Ishikawa (cell line): Measurements from ENCODE around the gene SCN8A.

Source experiments
- CEBPB ChIP-seq: IDR thresholded peaks from 2 replicates; pipeline ENCODE4 v1.6.1; 2012
- CREB1 ChIP-seq: IDR thresholded peaks from 2 replicates; pipeline ENCODE4 v1.6.1; 2012; ENCODE audit warnings: low read depth
- EGR1 ChIP-seq: IDR thresholded peaks from 2 replicates; pipeline ENCODE4 v1.6.1; 2012
- EP300 ChIP-seq: IDR thresholded peaks from 2 replicates; pipeline ENCODE4 v1.6.1; 2012; ENCODE audit warnings: borderline replicate concordance
- FOXM1 ChIP-seq: IDR thresholded peaks from 2 replicates; pipeline ENCODE4 v1.6.1; 2012; ENCODE audit warnings: low read depth, borderline replicate concordance
- MAX ChIP-seq: IDR thresholded peaks from 2 replicates; pipeline ENCODE4 v1.6.1; 2012
- NFIC ChIP-seq: IDR thresholded peaks from 2 replicates; pipeline ENCODE4 v1.6.1; 2012
- RAD21 ChIP-seq: IDR thresholded peaks from 2 replicates; pipeline ENCODE4 v1.6.1; 2012; ENCODE audit warnings: low read depth
- TAF1 ChIP-seq: IDR thresholded peaks from 2 replicates; pipeline ENCODE4 v1.6.1; 2012; ENCODE audit warnings: low read depth, mild to moderate bottlenecking
- TCF12 ChIP-seq: IDR thresholded peaks from 2 replicates; pipeline ENCODE4 v1.6.1; 2012; ENCODE audit warnings: low read depth
- TEAD4 ChIP-seq: IDR thresholded peaks from 2 replicates; pipeline ENCODE4 v1.6.1; 2012
- YY1 ChIP-seq: IDR thresholded peaks from 2 replicates; pipeline ENCODE4 v1.6.1; 2012; ENCODE audit warnings: low read depth
- ZBTB7A ChIP-seq: IDR thresholded peaks from 2 replicates; pipeline ENCODE4 v1.6.1; 2012; ENCODE audit warnings: low read depth
- TF ChIP-seq, protein P1 (sequence below): IDR thresholded peaks from 2 replicates; pipeline ENCODE4 v1.6.1; 2012
- TF ChIP-seq, protein P2 (sequence below): IDR thresholded peaks from 2 replicates; pipeline ENCODE4 v1.6.1; 2012; ENCODE audit warnings: low read depth, mild to moderate bottlenecking

SCN8A gene

DNA sequence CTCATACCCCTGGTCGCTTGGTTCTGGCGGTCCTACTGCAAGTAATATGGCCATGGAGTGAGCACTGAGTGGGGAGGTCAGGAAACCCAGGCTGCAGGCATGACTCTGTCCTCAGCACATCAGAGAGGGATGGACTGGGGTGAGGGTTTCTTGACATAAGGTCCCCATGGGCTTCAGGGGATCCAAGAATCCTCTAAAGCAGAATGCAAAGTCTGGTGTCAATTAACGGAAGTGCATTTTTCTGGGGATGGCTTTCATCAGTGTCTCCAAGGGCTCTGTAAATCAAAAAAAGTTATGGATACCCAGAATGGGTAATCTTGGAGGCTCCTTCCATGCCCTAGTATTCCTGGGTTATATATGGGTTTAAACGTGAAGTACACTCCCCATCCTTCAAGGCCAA, 253.8 kb downstream of the SCN8A start:
- TF ChIP-seq CREB1 (no peak), RAD21 (no peak), EP300 (no peak), EGR1 (no peak), YY1 (no peak), TAF1 (no peak), TCF12 (no peak), MAX (no peak), ZBTB7A (no peak), NFIC (no peak), TEAD4 (no peak), CEBPB (no peak), FOXM1 (no peak)
- TF ChIP-seq, protein P1, sequence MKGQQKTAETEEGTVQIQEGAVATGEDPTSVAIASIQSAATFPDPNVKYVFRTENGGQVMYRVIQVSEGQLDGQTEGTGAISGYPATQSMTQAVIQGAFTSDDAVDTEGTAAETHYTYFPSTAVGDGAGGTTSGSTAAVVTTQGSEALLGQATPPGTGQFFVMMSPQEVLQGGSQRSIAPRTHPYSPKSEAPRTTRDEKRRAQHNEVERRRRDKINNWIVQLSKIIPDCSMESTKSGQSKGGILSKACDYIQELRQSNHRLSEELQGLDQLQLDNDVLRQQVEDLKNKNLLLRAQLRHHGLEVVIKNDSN, result no peak
- TF ChIP-seq, protein P2, sequence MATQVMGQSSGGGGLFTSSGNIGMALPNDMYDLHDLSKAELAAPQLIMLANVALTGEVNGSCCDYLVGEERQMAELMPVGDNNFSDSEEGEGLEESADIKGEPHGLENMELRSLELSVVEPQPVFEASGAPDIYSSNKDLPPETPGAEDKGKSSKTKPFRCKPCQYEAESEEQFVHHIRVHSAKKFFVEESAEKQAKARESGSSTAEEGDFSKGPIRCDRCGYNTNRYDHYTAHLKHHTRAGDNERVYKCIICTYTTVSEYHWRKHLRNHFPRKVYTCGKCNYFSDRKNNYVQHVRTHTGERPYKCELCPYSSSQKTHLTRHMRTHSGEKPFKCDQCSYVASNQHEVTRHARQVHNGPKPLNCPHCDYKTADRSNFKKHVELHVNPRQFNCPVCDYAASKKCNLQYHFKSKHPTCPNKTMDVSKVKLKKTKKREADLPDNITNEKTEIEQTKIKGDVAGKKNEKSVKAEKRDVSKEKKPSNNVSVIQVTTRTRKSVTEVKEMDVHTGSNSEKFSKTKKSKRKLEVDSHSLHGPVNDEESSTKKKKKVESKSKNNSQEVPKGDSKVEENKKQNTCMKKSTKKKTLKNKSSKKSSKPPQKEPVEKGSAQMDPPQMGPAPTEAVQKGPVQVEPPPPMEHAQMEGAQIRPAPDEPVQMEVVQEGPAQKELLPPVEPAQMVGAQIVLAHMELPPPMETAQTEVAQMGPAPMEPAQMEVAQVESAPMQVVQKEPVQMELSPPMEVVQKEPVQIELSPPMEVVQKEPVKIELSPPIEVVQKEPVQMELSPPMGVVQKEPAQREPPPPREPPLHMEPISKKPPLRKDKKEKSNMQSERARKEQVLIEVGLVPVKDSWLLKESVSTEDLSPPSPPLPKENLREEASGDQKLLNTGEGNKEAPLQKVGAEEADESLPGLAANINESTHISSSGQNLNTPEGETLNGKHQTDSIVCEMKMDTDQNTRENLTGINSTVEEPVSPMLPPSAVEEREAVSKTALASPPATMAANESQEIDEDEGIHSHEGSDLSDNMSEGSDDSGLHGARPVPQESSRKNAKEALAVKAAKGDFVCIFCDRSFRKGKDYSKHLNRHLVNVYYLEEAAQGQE, result no peak

- no peak for TF ChIP-seq FOXM1
- no peak for TF ChIP-seq NFIC
- no peak for TF ChIP-seq MAX
Observed at GRCh38 chr12:51845482-51845881, 254.4 kb downstream of the SCN8A start.

DNA sequence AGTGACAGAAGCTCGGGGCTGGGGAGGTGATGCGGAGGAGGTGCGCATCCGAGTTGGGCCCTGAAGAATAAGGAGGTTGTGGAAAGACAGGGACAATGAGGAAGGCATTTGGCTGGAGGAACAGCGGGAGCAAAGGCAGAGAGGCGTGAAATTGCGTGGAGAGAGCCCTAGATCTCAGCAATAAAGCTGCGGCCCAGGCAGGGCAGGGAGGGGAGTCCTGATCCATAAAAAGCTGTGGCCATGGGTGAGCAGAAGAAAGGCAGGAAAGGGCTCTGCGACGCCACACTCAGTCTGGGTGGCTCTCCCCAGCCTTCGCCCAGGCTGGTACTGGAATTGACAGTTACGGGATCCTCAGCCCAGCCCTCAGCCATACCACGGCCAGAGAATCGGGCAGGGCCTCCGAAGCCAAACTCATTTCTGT, 255.2 kb downstream of the SCN8A start:
- no peak for TF ChIP-seq RAD21
- no peak for TF ChIP-seq TCF12
- TF ChIP-seq, protein P1, result no peak
- no peak for TF ChIP-seq MAX
- no peak for TF ChIP-seq CEBPB
- TF ChIP-seq TEAD4, result no peak
- no peak for TF ChIP-seq ZBTB7A
- no peak for TF ChIP-seq NFIC
- TF ChIP-seq EP300, result no peak
- TF ChIP-seq YY1, result no peak
- TF ChIP-seq TAF1, result no peak
- TF ChIP-seq FOXM1, result no peak
- no peak for TF ChIP-seq CREB1
- no peak for TF ChIP-seq EGR1
- TF ChIP-seq, protein P2, result no peak

DNA sequence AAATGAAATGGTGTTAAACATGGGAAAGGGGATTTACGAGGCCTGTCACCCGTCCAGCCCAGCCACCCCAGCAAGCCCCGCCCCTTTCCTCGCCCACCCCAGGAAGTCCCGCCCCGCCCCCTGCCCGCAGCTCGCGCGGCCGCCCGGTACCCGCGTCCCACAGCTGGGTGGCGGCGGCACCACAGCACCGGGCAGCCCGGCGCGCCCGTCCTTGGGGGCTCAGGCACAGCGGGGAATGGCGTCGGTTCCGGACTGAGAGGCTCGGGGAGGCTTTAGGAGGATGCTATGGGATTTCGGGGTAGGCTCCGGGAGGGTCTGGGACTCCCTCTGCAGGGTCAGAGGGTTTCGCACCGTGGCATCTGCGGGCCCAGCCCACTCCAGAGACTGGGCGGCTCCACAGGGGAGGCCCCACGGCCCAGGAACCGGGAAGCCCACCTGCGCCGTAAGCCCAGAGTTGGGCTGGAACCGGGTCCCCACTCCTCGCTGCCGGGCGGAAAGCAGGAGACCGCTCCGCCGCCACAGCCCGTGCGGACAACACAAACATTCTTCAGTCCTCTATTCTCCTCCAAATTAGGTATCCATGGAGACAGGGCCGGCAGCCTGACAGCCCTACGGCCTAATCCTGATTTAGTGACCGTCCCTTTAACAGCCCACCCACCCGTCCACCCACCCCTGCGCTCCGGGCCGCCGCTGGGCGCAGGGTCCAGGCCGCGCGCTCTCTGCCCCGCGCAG, 256.0 kb downstream of the SCN8A start:
- TF ChIP-seq TCF12 (0 out of 2 replicates have a peak, but pooled peaks have one; percentile 27), TEAD4 (peak; percentile 38), TAF1 (no peak), ZBTB7A (peak; percentile 83; the same call in 1 of the 2 replicates)

DNA sequence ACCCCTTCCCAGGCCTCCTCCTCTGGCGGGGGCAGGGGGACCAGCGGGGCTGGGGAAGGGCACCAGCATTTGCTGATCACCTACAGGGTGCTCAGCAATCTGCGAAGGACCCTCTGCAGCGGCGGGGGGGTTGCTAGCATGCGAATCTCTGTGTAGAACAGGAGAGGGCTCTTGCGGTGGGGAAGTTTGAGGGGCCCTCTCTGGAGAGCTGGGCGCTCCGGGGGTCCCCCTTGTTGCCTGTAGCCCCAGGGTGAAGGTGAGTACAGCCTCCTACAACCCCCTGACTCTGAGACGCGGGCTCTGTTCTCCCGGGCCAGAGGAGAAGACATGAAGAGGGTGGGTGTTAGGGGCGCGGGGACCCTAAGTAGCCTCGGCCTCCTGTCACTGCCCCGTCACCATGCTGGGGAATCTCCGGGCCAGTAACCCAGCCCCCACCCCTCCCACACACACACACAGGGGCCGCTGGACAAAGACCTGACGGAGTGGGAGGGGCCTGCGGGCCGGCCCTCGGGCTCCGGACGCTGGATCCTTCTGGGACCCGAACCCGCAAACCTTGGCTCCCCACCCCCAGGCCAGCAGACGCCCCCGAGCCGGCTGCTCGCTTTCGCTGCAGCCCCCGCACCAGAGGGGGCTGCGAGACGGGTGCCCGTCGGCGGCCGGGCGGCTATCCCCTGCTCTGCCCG, 256.8 kb downstream of the SCN8A start:
- 0 out of 2 replicates have a peak, but pooled peaks have one; percentile 20 for TF ChIP-seq MAX
- peak; percentile 53; the same call in 1 of the 2 replicates for TF ChIP-seq EGR1
- peak; percentile 97 for TF ChIP-seq ZBTB7A
- TF ChIP-seq YY1, result no peak
- TF ChIP-seq, protein P1, result no peak
